C4-2B (cell line): Measurements from ENCODE around the gene OR4C15.

Experiments
- H3K27ac ChIP-seq: fragments of 450-650 bp; 2 replicates; pipeline ENCODE4 v1.5.1; 2017
- ZFX ChIP-seq: fragments of 450-650 bp; IDR thresholded peaks from 2 replicates; pipeline ENCODE4 v1.6.1; 2017
- TF ChIP-seq, protein P1 (sequence below): fragments of 450-650 bp; conservative IDR thresholded peaks from 2 replicates; pipeline ENCODE4 v1.5.1; 2017; ENCODE audit warnings: mild to moderate bottlenecking

Gene OR4C15

DNA sequence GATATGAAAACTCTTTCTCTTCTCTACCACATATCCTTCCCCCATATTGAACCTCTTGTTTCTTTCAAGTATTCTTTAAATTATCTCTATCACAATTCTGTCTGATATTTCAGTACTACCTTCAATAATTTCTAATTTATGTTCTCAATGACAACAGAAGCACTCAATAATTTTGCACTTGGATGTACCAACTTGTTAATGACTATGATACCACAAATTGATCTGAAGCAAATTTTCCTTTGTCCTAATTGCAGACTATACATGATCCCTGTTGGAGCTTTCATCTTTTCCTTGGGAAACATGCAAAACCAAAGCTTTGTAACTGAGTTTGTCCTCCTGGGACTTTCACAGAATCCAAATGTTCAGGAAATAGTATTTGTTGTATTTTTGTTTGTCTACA is at the start of gene OR4C15:
Gene OR4C15, plus strand, starts transcription at position 301 of the 400 bp plus-strand sequence. Its CDS starts 0 bp downstream, at position 301.
- H3K27ac ChIP-seq: no peak within 1 kb of the TSS
- no peak for TF ChIP-seq ZFX
- TF ChIP-seq, protein P1, sequence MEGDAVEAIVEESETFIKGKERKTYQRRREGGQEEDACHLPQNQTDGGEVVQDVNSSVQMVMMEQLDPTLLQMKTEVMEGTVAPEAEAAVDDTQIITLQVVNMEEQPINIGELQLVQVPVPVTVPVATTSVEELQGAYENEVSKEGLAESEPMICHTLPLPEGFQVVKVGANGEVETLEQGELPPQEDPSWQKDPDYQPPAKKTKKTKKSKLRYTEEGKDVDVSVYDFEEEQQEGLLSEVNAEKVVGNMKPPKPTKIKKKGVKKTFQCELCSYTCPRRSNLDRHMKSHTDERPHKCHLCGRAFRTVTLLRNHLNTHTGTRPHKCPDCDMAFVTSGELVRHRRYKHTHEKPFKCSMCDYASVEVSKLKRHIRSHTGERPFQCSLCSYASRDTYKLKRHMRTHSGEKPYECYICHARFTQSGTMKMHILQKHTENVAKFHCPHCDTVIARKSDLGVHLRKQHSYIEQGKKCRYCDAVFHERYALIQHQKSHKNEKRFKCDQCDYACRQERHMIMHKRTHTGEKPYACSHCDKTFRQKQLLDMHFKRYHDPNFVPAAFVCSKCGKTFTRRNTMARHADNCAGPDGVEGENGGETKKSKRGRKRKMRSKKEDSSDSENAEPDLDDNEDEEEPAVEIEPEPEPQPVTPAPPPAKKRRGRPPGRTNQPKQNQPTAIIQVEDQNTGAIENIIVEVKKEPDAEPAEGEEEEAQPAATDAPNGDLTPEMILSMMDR: no peak

- no peak within 1 kb of the TSS for H3K27ac ChIP-seq
- TF ChIP-seq ZFX: no peak
- TF ChIP-seq, protein P1: no peak
Observed at GRCh38 chr11:55571828-55572227, 17.6 kb downstream of the OR4C15 start, which contains the start of gene OR4C16. Gene OR4C16, plus strand, starts transcription at chr11:55572128. Its CDS starts 0 bp downstream, at chr11:55572128.

- TF ChIP-seq, protein P1: no peak
- no peak for TF ChIP-seq ZFX
- no peak overlapping the region for H3K27ac ChIP-seq
Observed at GRCh38 chr11:55572548-55572947, 18.3 kb downstream of the OR4C15 start.
